GM12891 (cell line): ENCODE data around the gene MYO7A.

ENCODE experiments used
- PAX5 ChIP-seq: IDR thresholded peaks from 2 replicates; pipeline ENCODE4 v1.6.1; 2011; ENCODE audit warnings: low read length, moderate library complexity, mild to moderate bottlenecking; ENCODE audit not compliant: insufficient read depth, severe bottlenecking
- POLR2A ChIP-seq: IDR thresholded peaks from 2 replicates; pipeline ENCODE4 v1.6.1; 2011; ENCODE audit warnings: low read depth, low read length, control low read depth
- POLR2AphosphoS5 ChIP-seq: IDR thresholded peaks from 2 replicates; pipeline ENCODE4 v1.6.1; 2011; ENCODE audit warnings: low read depth, low read length, control low read depth
- POU2F2 ChIP-seq: IDR thresholded peaks from 2 replicates; pipeline ENCODE4 v1.6.1; 2011; ENCODE audit warnings: low read depth, mild to moderate bottlenecking, control low read depth, low read length, moderate library complexity
- SPI1 ChIP-seq: IDR thresholded peaks from 2 replicates; pipeline ENCODE4 v1.6.1; 2011; ENCODE audit warnings: low read depth, low read length, control low read depth
- TAF1 ChIP-seq: IDR thresholded peaks from 2 replicates; pipeline ENCODE4 v1.6.1; 2011; ENCODE audit warnings: low read depth, low read length, control low read depth

- TF ChIP-seq PAX5, result no peak
- no peak for TF ChIP-seq POLR2AphosphoS5
- TF ChIP-seq POLR2A, result no peak
- no peak for TF ChIP-seq POU2F2
- no peak for TF ChIP-seq TAF1
- TF ChIP-seq SPI1, result no peak
These were observed 8.9 kb downstream of the MYO7A start for GRCh38 chr11:77136784-77137420.
